HEK293T (cell line): ENCODE data around the gene SLC25A11.

Source experiments
- ARNT ChIP-seq: fragments of 450-650 bp; IDR thresholded peaks from 2 replicates; pipeline ENCODE4 v1.6.1; 2017; ENCODE audit warnings: mild to moderate bottlenecking
- BHLHE40 ChIP-seq: fragments of 450-650 bp; IDR thresholded peaks from 2 replicates; pipeline ENCODE4 v1.6.1; 2016; ENCODE audit warnings: mild to moderate bottlenecking, moderate library complexity, borderline replicate concordance
- FOXA1 ChIP-seq: fragments of 450-650 bp; IDR thresholded peaks from 2 replicates; pipeline ENCODE4 v1.6.1; 2016; ENCODE audit warnings: mild to moderate bottlenecking
- FOXK2 ChIP-seq: fragments of 450-650 bp; IDR thresholded peaks from 2 replicates; pipeline ENCODE4 v1.6.1; 2016; ENCODE audit warnings: mild to moderate bottlenecking
- FOXM1 ChIP-seq: fragments of 450-650 bp; IDR thresholded peaks from 2 replicates; pipeline ENCODE4 v1.6.1; 2017; ENCODE audit warnings: mild to moderate bottlenecking, borderline replicate concordance
- HDGF ChIP-seq: fragments of 450-650 bp; IDR thresholded peaks from 2 replicates; pipeline ENCODE4 v1.6.1; 2017; ENCODE audit warnings: antibody characterized with exemption, borderline replicate concordance
- L3MBTL2 ChIP-seq: fragments of 450-650 bp; conservative IDR thresholded peaks from 2 replicates; pipeline ENCODE4 v1.6.1; 2016; ENCODE audit warnings: mild to moderate bottlenecking
- LEF1 ChIP-seq: fragments of 450-650 bp; IDR thresholded peaks from 2 replicates; pipeline ENCODE4 v1.6.1; 2017; ENCODE audit warnings: mild to moderate bottlenecking, borderline replicate concordance
- NFRKB ChIP-seq: fragments of 450-650 bp; IDR thresholded peaks from 2 replicates; pipeline ENCODE4 v1.6.1; 2016; ENCODE audit warnings: mild to moderate bottlenecking, moderate library complexity
- PKNOX1 ChIP-seq: fragments of 450-650 bp; IDR thresholded peaks from 2 replicates; pipeline ENCODE4 v1.6.1; 2016
- SP1 ChIP-seq: fragments of 450-650 bp; IDR thresholded peaks from 2 replicates; pipeline ENCODE4 v1.6.1; 2017
- SUZ12 ChIP-seq: fragments of 450-650 bp; IDR thresholded peaks from 2 replicates; pipeline ENCODE4 v1.6.1; 2016; ENCODE audit warnings: mild to moderate bottlenecking
- TARDBP ChIP-seq: fragments of 450-650 bp; IDR thresholded peaks from 2 replicates; pipeline ENCODE4 v1.6.1; 2016
- ZNF384 ChIP-seq: fragments of 450-650 bp; IDR thresholded peaks from 2 replicates; pipeline ENCODE4 v1.6.1; 2016

- TF ChIP-seq FOXA1, result no peak
- no peak for TF ChIP-seq FOXK2
- TF ChIP-seq ARNT, result no peak
- TF ChIP-seq SP1, result no peak
- no peak for TF ChIP-seq FOXM1
- no peak for TF ChIP-seq BHLHE40
- no peak for TF ChIP-seq TARDBP
- no peak for TF ChIP-seq SUZ12
- TF ChIP-seq LEF1, result no peak
- no peak for TF ChIP-seq HDGF
- TF ChIP-seq L3MBTL2, result no peak
- TF ChIP-seq NFRKB, result no peak
- TF ChIP-seq ZNF384, result no peak
- no peak for TF ChIP-seq PKNOX1
Measured at GRCh38 chr17:4986403-4986802, 46.6 kb upstream of the SLC25A11 start.
